GM11168 (cell line): ENCODE data around the gene ELMOD1.
"Not testable (repeated sequence)": the region's sequence is repeated elsewhere in the genome, so short reads cannot be mapped to it uniquely, and the experiment has no call there.

Source experiments
- in situ Hi-C: fragments of 300-500 bp; cut with MboI; formaldehyde crosslinking; loops from one replicate; pipeline ENCODE4 v1.12.0; 2022; ENCODE audit warnings: low sequenced_read_pairs; ENCODE audit not compliant: unreplicated experiment

Gene ELMOD1

GRCh38 chr11:107590460-107591377 lies at the start of gene ELMOD1:
ELMOD1 (plus strand) TSS chr11:107591147; CDS start chr11:107618190, 27,043 bp downstream.
- in situ Hi-C loops, result no loop called here

DNA sequence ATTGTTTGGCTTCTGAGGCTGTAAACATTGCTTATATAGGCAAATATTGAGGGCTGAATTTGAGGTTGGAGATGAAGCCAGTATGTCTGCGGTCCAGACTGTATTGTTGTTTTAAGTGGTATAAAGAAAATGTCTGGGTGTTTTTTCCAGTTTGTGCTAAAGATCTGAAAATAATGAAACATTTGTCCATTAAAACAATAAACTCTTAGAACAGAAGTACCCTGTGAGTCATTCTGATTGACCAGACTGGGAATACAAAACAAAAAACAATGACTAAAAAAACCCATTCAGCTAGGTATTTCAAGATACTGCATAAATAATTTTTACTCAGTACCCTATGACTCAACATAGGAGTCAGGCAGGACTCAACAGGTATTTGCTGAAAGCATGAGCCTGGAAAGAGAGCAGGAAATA lies 45.8 kb upstream of the ELMOD1 start:
- in situ Hi-C loops, result no loop called here

- in situ Hi-C loops, result no loop called here
These were observed 43.0 kb upstream of the ELMOD1 start for GRCh38 chr11:107547961-107548360.

DNA sequence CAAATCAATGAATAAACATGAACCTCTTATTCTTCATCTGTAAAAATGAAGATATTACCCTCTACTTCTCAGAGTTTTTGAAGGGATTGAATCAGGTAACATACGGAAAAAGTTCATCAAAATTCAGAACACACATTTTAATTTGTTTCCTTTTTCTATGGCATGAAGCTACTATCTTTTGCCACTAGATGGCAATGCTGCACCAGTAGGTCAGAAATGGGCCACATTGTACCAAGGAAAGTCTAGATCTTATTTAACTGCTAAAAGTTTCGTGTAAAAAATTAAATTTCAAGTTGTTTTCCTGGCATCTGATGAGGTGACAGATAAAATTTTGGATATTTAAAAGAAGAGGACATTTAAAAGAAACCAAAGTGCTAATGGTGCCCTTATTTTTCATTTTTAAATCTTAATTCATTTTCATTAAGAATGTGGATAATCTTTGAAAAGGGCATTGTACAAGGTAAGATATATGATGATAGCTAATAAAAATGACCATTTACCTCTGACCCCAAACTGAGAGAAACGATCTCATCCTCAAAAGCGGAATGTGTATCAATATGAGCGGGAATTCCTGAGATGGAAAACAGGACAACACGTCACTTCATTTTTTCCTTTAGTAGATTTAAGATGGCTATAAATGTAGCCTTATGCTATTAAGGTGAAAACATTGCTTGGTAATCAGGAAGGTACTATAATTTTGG lies 41.5 kb upstream of the ELMOD1 start:
- in situ Hi-C loops, result no loop called here

GRCh38 chr11:107549954-107550285 lies 41.0 kb upstream of the ELMOD1 start:
- in situ Hi-C loops, result no loop called here

DNA sequence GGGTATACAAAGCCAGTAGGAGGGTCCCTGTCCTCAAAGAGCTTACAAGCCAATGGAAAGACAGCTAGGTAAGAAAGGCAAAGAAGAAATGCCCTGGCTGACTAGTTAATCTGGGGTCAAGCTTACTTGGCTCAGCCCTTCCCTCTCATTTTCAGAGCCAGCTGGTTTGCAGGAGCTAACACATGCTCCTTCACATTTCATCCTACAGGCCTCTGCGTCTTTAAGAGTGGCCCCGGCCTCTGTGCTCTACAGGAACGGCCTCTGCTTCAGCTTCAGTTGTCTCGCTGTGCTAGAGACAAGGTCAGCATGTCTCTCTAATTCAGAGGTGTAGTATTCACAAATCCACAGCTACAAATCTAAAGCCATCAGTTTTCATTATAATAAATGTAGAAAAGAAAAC lies 40.6 kb upstream of the ELMOD1 start:
- in situ Hi-C loops, result no loop called here

GRCh38 chr11:107561688-107562087 lies 29.3 kb upstream of the ELMOD1 start:
- in situ Hi-C loops, result loop anchor here (10.0 kb wide), 1 partner anchor 123 kb away; no protein-coding TSS in a partner anchor

DNA sequence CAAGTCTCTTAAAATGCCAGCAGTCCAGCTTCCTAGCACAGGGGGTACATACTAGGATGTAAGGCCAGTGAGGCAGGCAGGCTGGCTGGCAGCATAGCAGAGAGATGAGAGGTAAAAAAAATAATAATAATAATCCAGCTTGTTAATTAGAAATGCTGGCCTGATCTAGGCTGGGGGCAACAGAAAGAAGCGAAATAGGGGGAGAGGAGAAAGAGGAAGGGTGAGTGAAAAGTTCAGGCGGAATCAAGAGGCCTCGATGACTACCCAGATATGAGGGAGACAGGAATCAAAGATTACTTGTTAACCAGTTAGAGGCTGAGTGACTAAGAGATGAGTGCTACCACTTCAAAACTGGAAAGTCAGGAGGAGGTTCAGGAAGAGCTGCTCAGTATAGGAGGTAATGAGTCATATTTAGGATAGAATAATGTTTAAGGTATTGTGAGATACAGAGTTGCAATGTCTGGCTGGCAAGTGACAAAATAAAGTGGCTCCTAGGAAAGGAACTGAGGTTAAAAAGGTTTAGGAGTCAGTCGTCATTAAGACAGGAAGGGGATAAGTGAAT lies 28.2 kb upstream of the ELMOD1 start:
- in situ Hi-C loops, result loop anchor here (10.0 kb wide), 1 partner anchor 122 kb away; no protein-coding TSS in a partner anchor

DNA sequence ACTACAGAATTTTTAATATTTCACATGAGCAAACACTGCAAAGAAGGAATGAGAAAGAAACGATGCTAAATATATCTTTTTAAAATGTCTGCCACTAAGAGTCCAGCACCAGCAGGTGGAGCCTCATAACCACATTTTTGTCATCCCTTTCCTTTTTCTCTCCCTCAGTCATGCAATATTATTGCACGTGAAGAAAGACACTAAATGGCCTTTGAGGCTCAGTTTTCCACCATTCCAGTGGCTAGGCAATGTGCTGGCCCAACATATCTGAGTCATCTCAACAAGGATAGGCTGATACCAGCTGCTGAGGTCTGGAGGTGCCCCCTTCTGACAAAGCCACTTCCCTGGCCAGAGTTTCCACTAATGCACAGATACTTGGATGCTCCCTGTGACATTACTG lies 27.2 kb upstream of the ELMOD1 start:
- in situ Hi-C loops, result loop anchor here (10.0 kb wide), 1 partner anchor 121 kb away; no protein-coding TSS in a partner anchor

DNA sequence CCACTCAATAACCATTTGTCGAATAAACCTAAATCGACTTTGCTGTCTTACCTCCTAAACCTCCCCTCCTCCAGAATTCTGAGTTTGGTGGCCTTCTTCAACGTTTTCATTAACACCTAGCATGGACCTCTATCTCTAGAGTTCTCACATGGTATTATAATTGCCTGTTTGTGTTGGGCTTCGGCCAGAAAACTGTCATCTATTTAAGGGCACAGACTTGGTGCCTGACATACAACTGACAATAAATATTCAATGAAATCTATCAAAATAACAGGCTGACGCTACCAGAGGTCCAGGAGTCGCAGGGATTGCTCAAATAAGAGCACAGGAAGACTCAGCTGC lies 26.1 kb upstream of the ELMOD1 start:
- in situ Hi-C loops, result loop anchor here (10.0 kb wide), 1 partner anchor 120 kb away; no protein-coding TSS in a partner anchor

GRCh38 chr11:107565219-107565937 lies 25.6 kb upstream of the ELMOD1 start, which contains the start of gene ALKBH8:
ALKBH8 (minus strand) TSS chr11:107565735; CDS start chr11:107560893, 4,842 bp downstream.
- in situ Hi-C loops, result loop anchor here (10.0 kb wide), 1 partner anchor 119 kb away; no protein-coding TSS in a partner anchor

GRCh38 chr11:107565955-107566501 lies 24.9 kb upstream of the ELMOD1 start:
- in situ Hi-C loops, result loop anchor here (10.0 kb wide), 1 partner anchor 119 kb away; no protein-coding TSS in a partner anchor

GRCh38 chr11:107566569-107566968 lies 24.4 kb upstream of the ELMOD1 start:
- in situ Hi-C loops, result loop anchor here (10.0 kb wide), 1 partner anchor 118 kb away; no protein-coding TSS in a partner anchor

GRCh38 chr11:107567739-107568335 lies 23.1 kb upstream of the ELMOD1 start:
- in situ Hi-C loops, result loop anchor here (10.0 kb wide), 1 partner anchor 117 kb away; no protein-coding TSS in a partner anchor

GRCh38 chr11:107570015-107570414 lies 20.9 kb upstream of the ELMOD1 start:
- in situ Hi-C loops, result no loop called here

- in situ Hi-C loops, result no loop called here
These were observed 17.5 kb upstream of the ELMOD1 start for GRCh38 chr11:107573438-107573837.

DNA sequence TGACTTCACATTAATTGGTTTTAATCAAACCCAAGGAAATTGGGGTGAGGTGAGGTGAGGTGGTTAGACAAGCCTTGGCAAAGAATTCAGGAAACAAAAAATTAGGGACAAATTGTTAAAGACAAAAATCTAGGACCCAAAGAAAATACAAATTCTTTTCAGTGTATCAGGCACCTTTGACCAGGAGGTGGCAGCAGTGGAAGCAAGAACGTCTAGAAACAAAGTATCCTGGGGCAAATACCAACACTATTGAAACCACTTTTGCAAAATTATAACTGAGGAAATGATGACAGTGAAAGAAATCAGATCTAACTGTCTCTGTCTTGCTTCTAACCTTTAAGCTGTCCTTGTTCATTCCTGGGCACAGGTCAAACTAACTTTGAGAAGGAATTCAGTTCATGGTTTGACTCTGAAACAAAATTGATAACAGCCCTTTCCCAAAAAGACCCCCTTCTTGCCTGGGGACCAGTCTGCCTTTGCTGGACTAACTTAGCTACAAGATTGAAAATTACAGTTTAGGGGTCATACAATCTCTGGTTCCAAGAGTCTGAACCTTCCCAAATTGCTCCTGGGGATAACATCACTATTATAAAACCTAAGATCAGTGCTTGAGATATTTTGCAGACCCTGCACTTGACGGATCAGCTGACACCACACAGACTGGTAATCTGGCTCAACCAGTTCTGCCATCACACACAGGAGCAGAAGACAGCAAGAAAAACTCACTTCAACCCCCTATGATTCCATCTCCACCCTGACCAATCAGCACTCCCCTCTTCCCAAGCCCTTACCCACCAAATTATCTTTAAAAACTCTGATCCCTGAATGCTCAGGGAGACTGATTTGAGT lies 14.2 kb upstream of the ELMOD1 start:
- in situ Hi-C loops, result not testable (repeated sequence)

- in situ Hi-C loops, result no loop called here
These were observed 13.6 kb upstream of the ELMOD1 start for GRCh38 chr11:107577346-107577711.
